COR-L47 (cell line): ENCODE results near the gene EPHB2.
A peak's percentile ranks its signal among the peaks of the same experiment; 100 is the strongest.

Experiments used
- DNase-seq: peaks from one replicate; lab custom pipeline; 2025; lab: John Stamatoyannopoulos, UW

The EPHB2 gene

DNA sequence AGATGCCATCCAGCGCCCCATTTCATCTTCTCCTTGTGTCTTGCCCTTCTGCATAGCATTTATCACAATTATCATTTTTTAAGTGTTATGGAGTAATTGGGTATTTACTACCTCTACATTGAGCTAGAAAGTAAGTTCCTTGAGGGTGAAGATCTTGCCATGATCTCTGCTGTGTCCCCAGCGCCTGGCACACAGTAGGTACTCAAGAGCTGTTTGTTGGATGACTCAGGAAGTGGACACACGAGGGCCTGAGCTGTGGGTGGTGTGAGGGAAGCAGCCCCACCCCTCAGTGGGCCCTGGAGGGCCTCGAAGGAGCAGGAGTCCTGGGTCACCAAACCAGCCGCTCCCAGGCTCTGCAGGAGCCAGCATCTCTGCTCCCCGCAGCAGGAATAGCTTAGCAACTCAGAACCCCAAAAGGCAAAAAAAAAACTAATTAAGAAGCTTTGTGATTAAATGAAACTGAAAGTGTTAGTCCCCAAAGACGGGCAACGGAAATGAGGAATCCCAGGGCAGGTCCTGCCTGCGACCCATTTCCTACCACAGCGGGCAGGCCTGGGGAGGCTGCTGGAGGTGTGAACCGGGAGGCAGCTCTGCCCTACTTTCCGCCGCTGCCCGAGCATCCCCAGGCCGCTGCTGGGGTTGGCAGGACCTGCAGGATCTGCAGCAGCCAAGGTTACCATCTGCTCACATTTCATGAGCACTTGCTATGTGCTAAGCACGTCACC, 174.3 kb downstream of the EPHB2 start:
- no peak for DNase-seq

DNA sequence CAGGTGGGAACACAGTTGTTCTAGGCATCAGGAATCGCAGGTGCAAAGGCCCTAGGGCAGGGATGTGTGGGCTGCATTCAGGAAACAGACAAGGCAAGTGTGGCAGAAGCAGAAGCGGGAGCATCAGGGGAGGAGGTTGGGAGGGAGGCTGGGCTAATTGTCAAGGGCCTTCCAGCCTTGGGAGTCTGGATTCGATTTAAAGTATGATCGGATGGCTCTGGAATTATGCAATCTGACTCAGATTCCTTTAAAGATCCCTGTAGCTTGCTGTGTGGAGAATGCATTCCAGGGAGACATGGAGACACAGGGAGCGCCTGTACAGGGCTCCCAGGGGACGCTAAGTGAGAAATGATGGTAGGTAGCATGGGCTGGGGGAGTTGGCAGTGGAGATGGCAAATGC, 175.6 kb downstream of the EPHB2 start:
- DNase-seq, result no peak

DNA sequence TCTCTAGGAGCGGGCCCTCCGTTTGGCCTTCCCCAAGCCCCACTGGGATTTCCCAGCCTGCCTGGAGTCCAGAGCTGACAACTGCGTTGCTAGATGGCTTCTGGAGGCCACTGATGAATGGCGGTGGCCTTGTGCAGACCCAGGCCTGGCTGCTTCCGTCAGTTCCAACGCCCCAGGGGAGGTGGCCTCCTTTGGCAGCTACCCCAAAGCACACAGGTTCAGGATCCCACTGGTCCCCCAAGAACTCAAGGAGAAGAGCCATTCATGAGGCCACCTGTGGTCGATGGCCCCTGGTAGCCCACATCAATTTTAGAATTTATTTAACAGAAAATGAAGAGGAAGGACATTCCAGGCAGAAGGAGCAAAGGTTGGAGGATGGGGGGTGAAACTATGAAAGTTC, 176.9 kb downstream of the EPHB2 start:
- DNase-seq, result no peak

DNA sequence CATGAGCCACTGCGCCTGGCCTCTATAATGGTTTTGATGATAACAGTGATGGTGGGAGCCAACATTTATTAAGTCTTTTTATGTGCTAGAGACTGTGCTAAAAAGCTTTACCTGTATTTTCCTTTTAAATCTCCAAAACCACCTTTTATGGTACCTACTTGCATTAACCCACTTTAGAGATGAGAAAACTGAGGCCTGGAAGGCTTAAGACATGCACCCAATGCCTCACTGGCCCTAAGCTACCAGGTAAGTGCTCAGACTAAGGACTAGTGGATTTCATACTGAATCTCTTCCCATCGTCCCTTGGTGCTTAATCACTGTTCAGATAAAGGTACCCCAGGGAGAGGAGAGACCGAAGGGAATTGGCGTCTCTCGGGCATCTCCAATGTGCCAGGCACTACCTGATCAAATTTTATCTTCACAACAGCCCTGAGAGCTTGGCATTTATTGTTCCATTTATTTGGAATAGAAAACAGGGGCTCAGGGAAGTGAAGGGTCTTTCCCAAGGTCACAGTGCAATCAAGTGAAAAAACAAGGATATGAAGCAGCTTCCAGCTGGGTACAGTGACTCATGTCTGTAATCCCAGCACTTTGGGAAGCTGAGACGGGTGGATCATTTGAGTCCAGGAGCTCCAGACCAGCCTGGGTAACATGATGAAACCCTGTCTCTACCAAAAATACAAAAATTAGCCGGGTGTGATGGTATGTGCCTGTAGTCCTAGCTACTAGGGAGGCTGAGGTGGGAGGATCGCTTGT, 177.9 kb downstream of the EPHB2 start:
- DNase-seq, result no peak

DNA sequence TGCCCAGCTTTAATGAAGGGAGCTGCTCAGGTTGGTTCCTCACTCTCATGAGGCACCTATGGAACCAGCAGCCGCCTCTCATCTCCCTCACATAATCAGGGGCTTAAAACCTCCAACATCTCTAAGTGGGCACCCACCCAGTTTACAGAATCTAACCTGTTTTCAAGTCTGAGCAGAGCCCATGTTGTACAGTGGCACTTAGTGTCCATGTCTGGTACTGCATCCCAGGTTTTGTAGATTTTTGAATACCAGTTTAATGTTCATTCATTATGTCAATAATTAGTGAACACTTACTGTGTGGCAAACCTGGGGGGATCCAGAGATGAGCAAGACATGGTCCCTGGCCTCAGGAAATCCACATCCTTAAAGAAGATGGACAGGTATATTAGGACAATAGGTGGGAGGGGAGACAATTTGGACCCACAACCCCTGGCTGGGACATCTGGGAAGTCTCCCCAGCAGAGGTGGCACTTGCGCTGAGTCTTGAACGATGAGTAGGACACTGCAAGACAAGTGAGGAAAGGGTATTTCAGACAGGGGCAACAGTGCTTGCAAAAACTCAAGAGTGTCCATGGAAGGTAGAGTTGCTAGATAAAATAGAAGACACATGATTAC, 178.7 kb downstream of the EPHB2 start:
- DNase-seq, result peak; percentile 21

DNA sequence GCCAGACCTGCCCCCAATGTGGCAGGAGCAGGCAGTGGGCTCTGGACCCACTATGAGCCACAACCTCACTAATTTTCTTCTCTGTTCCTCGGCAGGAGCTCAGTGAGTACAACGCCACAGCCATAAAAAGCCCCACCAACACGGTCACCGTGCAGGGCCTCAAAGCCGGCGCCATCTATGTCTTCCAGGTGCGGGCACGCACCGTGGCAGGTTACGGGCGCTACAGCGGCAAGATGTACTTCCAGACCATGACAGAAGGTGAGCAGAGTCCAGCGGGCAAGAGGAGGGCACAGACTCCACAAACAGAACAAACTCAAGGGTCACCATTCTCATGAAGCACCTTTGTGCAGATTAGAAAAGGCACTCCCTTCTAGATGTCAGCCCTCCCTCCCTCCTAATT, 182.2 kb downstream of the EPHB2 start:
- no peak for DNase-seq

DNA sequence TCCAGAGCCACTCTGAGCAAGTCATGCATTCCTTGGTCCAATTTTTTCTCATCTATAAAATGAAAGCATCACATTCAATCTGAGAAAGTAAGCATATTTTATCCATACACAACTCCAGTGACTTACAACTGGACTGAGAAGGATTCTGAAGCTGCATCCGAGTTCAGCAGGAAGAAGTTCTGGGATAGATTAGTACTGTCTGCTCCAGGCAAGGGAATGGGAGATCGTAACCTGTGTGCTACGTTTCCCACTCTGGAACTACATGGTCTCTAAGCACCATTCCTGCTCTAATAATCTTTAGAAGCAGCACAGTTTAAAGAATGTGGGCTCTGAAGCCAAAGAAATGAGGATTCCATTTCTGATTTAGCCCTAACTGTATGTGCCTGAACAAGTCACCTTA, 182.7 kb downstream of the EPHB2 start:
- DNase-seq, result no peak

DNA sequence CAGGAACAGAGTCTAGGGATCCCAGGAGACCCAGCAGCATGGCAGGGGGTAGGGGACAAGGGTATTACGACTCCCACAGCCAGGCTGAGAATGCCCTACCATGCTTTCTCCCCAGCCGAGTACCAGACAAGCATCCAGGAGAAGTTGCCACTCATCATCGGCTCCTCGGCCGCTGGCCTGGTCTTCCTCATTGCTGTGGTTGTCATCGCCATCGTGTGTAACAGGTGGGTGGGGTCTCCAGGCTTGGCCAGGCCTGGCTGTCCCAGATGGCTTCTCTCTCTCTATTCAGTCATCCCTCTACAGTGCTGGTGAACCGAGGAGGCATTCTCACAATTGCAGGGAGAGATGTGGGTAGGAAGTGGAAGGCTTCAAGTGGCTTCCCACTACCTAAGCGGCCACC, 184.7 kb downstream of the EPHB2 start:
- no peak for DNase-seq

DNA sequence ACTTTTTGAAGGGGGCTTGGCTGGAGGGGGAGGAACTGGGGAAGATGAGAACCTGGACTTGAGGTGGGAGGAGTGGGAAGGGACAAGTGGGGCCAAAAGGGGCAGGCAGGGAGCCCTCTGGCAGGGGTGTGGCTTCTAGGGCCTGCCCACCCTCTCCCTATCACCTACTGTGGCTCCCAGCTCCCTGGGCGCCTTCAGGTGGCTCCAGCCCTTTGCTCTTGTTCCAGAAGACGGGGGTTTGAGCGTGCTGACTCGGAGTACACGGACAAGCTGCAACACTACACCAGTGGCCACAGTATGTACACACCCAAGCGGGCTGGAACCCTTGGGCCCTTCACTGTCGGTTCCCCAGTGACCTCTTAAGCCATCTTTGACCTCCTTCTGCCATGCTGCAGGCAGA, 185.5 kb downstream of the EPHB2 start:
- no peak for DNase-seq

DNA sequence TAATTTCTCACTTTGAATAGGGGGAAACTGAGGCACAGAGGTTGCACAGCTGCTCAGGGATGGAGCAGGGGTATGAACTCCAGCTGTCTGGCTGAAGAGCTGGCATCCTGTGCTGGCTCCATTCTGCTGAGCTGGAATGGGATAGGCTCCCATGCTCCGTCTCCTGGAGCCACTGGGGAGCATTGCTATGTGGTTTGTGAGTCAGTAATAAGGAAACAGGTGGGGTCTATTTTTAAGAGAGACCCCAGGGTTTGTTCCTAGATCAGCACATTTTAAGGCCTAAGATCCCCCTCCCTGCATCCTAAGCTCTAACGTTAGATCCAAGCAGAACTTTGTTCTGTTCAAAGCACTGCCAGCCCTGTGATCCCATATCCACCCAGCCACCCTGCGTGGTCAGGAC, 189.8 kb downstream of the EPHB2 start:
- no peak for DNase-seq

DNA sequence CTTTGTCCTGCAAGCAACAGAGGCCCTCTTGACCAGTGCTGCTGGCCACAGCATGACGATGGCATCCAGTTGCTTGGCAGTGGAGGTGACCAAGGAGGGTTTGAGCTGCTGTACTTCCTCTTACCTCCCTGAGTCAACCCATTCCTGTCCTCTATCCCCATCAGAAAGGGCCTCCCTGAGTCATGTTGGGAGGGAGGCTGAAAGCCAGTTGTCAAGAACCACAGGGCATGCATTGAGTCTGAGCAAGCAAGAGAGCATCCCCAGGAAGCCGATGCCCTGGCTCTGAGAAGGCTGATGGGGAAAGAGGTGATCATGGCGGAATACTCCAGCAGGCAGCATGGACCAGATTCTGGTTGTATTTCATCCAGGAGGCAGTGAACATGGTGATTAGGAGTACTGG, 192.5 kb downstream of the EPHB2 start:
- no peak for DNase-seq

DNA sequence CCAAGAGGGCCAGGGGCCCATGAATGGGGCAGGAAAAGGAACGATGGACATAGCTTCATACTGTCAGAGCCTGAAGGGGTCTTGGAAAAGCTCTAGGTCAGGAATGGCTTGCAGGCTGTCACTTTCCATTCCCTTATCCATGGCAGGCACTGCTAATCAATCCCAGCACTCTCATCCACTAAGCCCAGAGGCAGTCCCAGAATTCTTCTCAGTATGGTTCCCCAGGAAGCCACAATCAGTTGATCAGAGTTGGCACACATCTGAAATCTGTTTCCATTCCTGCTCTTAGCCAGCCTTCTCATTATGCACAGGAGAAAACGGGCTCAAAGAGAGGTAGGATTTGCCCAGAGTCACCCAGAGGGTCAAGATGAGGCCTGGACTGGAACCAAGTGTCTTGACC, 196.3 kb downstream of the EPHB2 start:
- DNase-seq, result no peak

DNA sequence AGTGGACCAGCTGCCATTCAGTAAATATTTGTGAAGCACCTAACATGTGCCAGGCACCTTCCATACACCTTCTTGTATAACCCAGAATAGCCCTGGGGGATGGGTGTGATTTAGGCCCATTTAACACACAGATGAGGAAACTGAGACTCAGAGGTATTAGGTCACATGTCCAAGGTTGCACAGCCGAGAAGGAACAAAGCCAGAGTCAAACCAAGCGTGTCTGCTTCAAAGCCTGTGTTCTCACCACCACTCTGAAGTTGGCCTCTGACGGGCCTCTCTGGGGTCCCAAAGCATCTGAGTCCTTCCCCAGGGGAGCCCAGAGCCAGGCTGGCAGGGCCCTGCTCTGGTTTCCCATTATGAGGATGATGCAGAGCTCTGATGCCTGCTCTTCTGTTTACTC, 196.9 kb downstream of the EPHB2 start:
- no peak for DNase-seq

DNA sequence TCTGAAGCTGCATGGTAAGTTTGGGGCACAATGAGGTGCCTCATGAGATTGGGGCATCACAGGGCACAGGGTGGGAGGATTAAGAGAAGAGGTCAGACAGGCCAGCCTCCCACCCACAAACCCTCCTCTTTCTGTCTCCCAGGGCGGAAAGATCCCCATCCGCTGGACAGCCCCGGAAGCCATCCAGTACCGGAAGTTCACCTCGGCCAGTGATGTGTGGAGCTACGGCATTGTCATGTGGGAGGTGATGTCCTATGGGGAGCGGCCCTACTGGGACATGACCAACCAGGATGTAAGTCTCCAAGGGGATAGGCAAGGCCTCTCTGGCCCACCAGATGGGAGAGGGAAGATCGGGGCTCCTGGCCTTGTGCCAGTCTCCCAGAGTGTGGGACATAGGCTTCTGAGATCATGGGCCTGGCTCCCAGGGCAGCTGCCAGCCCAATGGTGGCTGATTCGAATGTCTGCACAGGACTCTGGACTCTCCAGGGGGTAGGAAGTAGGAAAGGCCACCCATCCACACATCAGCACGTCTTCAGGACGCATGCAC, 198.3 kb downstream of the EPHB2 start:
- no peak for DNase-seq

DNA sequence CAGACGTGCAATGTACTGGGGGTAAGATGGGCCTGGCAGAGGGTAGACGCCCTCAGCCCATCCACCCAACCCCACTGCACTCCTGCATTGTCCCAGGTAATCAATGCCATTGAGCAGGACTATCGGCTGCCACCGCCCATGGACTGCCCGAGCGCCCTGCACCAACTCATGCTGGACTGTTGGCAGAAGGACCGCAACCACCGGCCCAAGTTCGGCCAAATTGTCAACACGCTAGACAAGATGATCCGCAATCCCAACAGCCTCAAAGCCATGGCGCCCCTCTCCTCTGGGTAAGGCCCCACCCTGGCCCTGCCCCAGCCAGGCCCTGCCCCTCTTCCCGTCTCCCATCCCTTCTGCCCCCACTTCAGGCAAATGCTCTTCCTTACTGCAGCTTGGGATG, 199.6 kb downstream of the EPHB2 start:
- no peak for DNase-seq

DNA sequence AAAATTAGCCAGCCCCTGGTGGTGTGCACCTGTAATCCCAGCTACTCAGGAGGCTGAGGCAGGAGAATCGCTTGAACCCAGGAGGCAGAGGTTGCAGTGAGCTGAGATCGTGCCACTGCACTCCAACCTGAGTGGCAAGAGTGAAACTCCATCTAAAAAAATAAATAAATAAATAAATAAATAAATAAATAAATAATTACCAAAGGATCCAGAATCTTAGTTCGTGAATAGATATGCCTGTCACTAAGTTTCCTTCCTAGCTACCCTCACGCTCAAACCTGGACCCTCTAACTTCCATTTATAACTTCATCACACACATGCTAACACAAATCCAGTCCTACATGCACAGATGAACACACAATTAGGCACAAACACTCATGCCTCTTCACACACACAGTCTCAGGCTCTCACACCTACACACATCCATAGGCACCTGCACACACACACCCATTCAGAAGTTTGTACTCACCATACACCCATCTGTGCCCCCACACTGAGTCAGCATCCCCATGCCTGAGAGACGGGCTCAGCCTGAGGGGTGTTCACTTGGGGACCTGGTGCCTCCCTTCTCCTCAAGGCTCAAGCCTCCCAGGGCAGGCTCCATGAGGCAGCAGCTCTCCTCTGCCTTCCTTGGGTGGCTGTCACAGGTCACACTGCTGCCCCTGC, 200.5 kb downstream of the EPHB2 start:
- no peak for DNase-seq

DNA sequence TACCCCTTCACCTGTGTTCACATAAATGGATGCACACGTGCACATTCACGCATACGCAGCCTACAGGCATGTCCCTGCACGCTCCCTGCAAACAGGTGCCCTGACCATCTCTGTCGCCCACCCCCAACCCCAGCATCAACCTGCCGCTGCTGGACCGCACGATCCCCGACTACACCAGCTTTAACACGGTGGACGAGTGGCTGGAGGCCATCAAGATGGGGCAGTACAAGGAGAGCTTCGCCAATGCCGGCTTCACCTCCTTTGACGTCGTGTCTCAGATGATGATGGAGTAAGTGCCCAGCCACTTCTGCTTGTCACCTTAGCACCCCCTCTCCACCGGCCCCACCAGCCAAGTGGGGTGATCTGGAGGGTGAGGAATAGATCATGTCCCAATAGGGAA, 201.7 kb downstream of the EPHB2 start:
- DNase-seq, result no peak

DNA sequence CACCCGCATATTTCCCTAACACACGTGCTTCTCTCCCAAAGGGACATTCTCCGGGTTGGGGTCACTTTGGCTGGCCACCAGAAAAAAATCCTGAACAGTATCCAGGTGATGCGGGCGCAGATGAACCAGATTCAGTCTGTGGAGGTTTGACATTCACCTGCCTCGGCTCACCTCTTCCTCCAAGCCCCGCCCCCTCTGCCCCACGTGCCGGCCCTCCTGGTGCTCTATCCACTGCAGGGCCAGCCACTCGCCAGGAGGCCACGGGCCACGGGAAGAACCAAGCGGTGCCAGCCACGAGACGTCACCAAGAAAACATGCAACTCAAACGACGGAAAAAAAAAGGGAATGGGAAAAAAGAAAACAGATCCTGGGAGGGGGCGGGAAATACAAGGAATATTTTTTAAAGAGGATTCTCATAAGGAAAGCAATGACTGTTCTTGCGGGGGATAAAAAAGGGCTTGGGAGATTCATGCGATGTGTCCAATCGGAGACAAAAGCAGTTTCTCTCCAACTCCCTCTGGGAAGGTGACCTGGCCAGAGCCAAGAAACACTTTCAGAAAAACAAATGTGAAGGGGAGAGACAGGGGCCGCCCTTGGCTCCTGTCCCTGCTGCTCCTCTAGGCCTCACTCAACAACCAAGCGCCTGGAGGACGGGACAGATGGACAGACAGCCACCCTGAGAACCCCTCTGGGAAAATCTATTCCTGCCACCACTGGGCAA, 202.9 kb downstream of the EPHB2 start:
- DNase-seq, result no peak

DNA sequence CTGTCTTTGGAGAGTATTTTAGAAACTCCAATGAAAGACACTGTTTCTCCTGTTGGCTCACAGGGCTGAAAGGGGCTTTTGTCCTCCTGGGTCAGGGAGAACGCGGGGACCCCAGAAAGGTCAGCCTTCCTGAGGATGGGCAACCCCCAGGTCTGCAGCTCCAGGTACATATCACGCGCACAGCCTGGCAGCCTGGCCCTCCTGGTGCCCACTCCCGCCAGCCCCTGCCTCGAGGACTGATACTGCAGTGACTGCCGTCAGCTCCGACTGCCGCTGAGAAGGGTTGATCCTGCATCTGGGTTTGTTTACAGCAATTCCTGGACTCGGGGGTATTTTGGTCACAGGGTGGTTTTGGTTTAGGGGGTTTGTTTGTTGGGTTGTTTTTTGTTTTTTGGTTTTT, 203.5 kb downstream of the EPHB2 start:
- no peak for DNase-seq

DNA sequence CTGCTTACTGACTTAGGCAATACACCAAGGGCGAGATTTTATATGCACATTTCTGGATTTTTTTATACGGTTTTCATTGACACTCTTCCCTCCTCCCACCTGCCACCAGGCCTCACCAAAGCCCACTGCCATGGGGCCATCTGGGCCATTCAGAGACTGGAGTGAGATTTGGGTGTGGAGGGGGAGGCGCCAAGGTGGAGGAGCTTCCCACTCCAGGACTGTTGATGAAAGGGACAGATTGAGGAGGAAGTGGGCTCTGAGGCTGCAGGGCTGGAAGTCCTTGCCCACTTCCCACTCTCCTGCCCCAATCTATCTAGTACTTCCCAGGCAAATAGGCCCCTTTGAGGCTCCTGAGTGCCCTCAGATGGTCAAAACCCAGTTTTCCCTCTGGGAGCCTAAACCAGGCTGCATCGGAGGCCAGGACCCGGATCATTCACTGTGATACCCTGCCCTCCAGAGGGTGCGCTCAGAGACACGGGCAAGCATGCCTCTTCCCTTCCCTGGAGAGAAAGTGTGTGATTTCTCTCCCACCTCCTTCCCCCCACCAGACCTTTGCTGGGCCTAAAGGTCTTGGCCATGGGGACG, 204.1 kb downstream of the EPHB2 start:
- no peak for DNase-seq

DNA sequence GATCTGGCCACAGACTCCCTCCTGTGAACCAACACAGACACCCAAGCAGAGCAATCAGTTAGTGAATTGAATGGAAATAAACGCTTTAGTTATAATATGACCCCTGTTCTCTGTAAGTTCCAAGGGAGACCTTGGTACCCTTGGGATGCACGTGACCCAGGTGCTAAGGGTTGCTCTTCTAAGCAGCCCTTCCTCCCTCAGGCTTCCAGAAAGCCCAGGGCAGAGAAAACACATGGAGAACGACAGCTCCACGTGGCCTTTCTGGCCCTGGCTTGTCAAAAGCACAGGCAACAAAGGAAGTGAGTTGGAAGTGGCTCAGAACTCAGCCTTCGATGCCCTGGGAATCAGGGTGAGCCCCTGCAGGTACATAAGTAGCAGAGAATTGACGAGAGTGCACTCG, 204.6 kb downstream of the EPHB2 start:
- no peak for DNase-seq
